Retina (tissue), 1 donor: ENCODE measurements around the gene DDX20.
"Not testable (repeated sequence)": the region's sequence is repeated elsewhere in the genome, so short reads cannot be mapped to it uniquely, and the experiment has no call there.

ENCODE experiments used
- DNase-seq: peaks from one replicate; pipeline ENCODE4 v3.0.0-alpha.2; 2016

DDX20 gene

GRCh38 chr1:111734426-111734825 is 21.3 kb upstream of the DDX20 start:
- no peak for DNase-seq

DNA sequence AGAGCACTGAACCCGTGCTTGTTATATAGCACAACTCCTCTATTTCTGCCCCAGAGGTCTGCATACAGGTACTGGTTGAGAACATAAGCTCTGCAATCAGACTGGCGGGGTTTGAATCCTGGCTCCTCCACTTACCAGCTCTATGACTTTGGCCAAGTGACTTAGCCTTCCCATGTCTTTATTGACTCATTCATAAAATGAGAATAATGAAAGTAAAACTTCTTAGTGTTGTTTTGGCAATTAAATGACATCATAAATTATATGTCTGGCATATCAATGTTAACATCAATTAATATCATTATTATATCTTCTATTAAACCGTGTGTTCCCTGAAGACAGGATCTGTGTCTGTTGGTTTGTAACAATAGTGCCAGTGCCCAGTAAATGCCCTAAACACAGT is 20.8 kb upstream of the DDX20 start:
- no peak for DNase-seq

DNA sequence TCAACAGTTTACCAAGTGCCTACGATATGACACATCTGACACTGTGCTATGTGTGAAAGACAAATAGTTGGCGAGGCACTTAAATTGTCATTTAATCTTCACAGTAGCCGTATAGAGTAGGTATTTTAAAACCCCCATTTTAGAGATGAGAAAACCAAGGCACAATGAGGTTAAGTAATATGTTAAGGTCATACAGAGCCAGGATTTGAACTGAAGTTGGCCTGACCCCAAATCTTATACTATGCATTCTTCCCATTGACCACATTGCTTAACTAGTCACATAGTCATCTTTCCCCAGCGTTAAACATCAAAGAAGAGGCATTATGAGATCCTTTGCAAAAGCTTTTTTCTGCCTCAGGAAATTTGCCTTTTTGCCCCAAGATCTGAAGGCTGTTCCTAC is 20.4 kb upstream of the DDX20 start:
- no peak for DNase-seq

DNA sequence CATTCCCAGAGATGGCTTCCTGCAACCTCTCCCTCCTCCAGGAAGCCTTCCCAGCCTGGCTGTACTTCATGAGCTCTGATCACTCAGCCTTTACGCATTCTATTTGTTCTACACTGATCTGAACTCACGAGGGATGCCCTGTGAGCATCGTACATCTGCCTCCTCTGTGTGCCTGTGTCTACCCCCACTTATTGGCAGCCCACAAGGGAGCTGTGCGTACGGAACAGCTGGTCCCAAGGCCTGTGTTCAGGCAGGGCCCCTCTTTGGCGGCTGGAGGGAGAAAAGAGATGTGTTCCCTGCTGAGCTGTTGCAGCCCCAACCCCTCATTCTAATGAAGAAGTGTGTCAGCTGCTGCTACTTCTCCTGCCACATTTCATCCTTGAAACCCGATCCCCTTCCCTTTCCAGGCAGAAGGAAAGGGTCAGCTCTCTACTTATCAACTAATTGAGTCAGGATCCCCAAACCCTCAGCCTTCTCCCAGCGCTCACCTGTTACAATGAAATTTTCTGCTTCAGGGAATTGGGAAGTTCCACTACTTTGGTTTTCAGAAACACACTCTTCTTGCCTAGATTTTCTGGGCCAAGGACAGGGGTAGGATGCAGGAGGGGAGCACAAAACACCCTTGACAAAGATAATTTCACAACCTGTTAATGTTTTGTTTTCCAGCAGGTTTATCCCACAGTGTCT is 19.7 kb upstream of the DDX20 start:
- peak; percentile 52 for DNase-seq

DNA sequence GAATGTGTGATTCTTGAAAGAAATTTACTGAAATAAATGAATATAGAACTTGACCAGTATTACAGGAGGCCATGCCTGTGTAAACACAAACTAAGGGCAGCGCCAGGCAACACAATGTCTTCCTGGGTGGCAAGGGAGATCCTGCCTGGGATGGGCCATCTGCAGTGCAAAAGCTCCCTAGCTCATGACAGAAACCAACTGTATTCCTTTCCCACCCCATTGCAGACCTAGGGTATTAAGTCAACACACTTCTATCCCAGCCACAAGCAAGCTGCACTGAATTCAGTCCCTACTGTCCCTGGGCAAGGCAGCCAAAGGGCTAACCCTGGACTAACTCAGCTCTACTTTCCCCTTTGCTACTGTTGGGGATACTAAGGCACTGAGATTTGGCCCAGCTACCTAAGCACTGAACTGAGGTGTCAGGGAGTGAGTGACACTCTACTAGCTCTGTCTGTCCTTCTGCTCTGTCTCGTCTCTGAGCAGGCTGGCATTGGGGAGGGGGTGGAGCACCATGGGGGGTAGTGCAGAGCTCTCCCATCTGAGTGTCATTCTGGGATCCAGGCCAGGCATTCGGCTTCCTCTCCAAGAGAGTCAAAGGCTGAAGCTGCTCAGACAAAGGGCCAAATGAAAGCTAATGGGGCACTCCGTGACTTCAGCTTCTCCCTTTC is 19.0 kb upstream of the DDX20 start:
- no peak for DNase-seq

DNA sequence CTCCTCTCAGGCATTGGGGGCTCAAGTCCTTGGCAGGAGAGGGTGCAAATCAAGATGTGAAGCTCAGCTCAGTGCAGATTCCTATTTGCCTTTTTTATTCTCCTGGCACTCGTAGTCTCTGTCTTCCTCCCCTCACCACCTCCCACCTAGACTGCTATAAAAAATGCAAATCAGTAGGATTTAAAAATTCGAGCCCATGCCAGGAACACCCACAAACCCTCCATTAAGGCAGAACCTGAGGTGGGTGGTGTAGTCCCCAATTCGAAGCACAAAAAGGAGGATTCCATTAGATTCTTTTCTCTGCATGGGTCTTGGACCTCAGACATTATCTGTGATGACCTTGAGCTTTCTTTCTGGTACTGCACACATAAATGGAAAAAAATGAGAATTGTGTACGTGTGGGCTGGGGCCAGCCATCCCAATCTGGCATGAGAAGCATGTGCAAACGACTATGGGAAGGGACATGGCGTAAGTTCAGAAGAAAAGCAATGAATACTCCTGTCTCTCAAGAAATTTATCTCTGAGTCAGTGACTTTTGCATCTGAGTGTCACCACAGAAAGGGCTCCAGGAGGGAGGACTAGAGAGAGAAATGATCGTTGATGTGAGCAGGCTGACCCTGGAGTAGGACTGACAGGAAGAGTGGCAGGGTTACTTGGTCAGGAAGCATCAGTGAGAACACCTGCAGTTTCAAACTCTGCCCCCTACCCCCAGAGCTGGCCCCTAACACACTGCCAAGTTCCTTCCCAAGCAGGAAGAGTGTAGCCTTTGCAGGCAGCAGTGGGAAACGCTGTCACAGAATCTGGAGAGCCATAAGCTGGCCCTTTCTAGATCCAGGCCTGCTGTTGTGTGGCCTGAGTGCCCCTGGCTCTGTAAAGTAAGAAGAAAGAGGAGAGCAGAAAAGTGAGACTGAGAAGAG is 18.2 kb upstream of the DDX20 start:
- no peak for DNase-seq

- no peak for DNase-seq
These were observed 17.6 kb upstream of the DDX20 start for GRCh38 chr1:111738133-111738435.

GRCh38 chr1:111738436-111739193 is 17.1 kb upstream of the DDX20 start:
- DNase-seq: no peak

- peak; percentile 96 for DNase-seq
These were observed 16.3 kb upstream of the DDX20 start, which contains the start of gene INKA2 for GRCh38 chr1:111739194-111739924. Gene INKA2, minus strand, starts transcription at chr1:111739395. Its CDS starts 153 bp downstream, at chr1:111739242.

DNA sequence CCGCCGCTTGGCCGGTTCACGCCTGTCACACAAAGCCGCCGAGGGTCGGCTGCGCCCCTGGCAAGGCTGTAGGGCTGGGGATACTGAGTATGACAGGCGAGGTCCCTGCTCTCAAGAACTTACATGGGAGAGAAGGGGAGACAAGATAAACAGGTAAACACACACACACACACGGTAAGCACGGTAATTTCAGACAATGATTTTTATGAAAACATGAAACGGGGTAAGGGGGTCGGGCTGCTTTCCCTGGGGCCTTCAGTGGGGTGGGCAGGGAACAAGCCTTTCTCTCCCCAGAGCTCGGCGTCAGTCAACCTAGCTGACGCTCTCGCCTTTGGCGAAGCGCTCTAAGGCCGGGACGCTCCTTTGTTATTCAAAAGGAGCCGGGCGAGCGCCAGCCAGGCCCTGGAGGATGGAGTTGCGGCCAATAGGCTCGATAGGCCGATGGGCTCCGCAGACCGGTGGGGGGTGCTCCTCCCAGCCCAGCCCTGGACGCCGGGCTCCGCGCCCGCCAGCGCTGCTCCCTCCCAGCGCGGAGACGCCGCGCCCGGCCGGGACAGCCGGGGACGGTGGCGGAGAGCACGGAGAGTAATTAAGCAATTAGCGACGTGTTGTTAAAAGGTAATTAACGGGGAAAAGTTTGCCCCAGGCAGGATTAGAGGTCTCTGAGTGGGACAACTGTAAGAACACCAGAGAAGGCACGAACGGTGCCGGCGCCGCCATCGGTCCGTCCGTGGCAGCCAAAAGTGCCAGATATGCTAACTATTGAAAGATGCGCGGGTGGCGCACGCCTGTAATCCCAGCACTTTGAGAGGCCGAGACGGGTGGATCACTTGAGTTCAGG is 15.6 kb upstream of the DDX20 start:
- DNase-seq: peak; percentile 88

DNA sequence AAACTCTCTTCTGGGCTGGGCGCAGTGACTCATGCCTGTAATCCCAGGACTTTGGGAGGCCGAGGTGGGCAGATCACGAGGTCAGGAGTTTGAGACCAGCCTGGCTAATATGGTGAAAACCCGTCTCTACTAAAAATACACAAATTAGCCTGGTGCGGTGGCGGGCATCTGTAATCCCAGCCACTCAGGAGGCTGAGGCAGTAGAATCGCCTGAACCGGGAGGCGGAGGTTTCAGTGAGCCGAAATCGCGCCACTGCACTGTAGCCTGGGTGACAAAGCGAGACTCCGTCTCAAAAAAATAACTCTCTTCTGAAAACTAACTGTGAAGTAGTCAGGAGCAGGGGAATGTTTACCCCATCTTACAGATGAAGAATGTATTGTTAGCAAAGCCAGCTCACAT is 13.4 kb upstream of the DDX20 start:
- not testable (repeated sequence) for DNase-seq

GRCh38 chr1:111742938-111743549 is 12.7 kb upstream of the DDX20 start:
- peak; percentile 1 for DNase-seq

- DNase-seq: peak; percentile 1
These were observed 12.0 kb upstream of the DDX20 start for GRCh38 chr1:111743679-111744101.

GRCh38 chr1:111745675-111746613 is 9.8 kb upstream of the DDX20 start:
- no peak for DNase-seq

DNA sequence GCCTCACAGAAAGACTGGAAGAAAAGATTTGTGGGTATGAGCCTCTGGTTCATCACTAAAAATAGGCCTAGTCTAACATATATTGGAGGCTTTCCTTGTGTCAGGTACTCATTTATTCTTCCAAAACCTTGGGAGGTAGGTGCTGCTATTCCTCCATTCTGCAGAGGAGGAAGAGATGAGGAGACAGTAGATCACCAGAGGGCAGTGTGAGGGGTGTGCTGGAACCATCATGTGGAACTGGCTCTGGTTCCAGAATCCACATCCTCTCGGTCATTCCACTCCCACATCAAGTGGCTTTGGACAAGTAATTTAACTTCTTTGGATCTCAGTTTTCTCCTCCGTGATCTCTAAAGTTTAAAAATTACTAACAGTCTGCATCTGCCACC is 9.1 kb upstream of the DDX20 start:
- DNase-seq: no peak

GRCh38 chr1:111747282-111747734 is 8.4 kb upstream of the DDX20 start:
- no peak for DNase-seq

DNA sequence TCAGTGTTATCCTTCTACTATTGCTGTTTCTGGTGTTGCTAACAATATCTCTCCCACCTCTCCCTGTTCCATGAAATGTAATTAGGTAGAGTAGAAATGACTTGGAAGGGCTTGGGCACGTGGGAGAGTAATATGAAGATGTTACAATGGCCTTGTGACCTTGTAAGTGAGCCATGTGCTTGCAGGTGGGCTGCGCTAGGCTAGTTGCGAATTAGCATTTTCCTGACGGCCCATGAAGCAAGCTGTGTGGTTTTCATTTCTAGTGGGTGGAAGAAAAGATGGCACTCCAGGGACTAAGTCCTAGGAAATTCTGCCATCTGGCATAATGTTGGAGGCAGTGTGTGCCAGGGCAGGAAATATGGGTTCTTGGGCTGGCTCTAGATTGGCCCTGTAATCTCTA is 7.8 kb upstream of the DDX20 start:
- DNase-seq: no peak

DNA sequence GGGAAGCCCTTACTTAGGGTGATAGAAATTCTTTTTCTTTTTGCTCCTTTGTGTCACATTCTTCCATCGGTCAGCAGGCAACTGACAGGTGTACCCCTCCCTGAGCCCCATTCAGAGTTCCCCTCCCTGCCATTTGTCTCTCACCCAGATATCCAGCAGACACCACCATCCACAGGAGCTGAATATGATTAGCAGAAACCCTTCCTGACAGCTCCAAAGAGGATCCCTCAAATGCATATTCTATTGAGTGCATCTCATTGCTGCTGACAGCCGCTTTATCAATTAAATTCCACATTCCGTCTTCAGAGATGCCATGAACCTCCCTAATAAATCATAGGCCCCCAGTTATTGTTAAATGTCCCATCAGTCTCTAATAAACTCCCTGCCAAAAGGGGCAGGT is 6.1 kb upstream of the DDX20 start:
- no peak for DNase-seq

DNA sequence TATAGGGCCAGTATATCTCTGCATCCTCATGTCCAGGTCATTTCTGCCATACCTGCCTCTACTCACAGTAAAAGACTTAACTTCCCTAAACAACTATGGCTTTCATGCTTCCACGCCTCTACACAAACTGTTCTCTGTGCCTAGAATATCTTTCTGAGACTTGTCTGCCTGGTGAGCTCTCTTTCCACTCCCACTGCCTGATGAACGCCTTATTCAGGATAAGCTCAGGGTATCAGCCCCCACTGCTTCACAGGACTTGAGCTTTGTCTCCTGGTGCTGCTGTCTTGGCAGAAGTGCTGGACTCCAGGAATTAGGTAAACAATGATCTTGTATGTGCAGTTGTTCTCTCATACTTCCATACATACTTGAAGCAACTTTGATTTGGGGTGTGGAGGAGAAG is 4.8 kb upstream of the DDX20 start:
- no peak for DNase-seq
